GM18520 (cell line): ENCODE data around the gene KCNC3.

Experiments
- ATAC-seq: cut with Tn5 transposase; IDR thresholded peaks from one replicate; pipeline ENCODE4 v1.9.1; 2021; ENCODE audit not compliant: unreplicated experiment

The KCNC3 gene

GRCh38 chr19:50312967-50313811 is 16.0 kb downstream of the KCNC3 start:
- ATAC-seq: no peak

DNA sequence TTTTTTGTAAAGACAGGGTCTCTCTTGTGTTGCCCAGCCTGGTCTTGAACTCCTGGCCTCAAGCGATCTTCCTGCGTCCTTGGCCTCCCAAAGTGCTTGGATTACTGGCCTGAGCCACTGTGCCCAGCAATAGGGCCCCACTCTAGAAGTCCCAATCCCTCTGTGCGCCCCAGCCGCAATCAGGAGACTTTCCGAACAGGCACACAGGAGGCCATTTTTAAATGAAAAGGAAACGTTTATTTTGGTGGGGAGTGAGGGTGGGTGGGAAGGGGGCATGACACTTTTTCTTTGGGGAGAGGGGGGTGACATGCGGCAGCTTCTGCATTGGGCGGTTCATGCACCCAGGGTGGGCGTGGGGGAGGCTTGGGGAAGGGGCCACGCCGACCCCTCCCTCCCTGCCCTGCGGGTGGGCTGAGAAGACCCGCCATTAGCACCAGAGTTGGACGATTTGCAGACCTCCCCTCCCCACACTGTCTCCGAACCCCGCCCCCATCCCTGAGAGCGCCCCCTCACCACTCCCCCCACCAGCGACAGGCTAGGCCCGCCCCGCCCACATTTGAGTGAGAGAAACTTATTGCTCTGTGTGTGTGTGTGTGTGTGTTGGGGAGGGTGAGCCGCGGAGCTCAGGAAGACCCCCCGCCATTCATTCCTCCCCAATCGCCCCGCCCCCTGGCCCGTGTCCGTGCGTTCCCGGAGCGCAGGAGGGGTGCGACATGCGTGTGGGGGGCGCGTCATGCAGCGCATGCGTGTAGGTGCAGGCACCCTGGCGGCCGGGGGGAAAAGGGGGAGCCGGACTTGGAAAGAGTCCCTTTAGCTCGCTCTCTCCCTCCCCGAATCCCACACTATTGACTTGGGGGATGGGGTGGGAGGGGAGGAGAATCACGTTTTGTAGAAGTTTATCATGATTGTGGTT is 17.2 kb downstream of the KCNC3 start:
- ATAC-seq: no peak

DNA sequence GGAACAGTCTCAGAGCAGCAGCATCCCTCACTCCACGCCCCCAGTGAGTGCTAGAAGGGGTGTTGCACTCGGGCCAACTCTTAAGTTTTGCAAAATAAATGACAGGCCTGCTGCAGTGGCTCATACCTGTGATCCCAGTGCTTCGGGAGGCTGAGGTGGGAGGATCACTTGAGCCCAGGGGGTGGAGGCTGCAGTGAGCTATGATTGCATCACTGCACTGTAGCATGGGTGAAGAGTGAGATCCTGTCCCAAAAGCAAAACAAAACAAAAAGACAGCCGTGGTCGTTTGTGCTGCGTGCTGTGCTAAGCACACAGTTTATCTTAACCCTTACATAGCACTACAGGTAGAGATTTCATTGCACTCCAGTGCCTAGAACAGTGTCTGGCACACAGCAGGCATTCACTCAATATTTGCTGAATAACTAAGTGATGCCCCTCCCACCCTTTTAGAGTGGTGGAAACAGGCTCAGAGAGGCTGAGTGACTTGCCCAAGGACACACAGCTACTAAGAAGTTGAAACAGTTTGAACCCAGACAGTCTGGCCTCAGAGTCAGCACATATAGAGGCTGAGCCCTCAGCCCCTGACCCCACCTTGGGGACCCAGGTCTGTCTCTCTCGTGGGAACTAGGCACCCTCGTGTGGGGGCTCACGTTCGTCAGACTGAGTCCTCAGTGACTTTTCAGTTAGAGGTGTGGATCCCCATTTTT is 18.3 kb downstream of the KCNC3 start:
- ATAC-seq: no peak

DNA sequence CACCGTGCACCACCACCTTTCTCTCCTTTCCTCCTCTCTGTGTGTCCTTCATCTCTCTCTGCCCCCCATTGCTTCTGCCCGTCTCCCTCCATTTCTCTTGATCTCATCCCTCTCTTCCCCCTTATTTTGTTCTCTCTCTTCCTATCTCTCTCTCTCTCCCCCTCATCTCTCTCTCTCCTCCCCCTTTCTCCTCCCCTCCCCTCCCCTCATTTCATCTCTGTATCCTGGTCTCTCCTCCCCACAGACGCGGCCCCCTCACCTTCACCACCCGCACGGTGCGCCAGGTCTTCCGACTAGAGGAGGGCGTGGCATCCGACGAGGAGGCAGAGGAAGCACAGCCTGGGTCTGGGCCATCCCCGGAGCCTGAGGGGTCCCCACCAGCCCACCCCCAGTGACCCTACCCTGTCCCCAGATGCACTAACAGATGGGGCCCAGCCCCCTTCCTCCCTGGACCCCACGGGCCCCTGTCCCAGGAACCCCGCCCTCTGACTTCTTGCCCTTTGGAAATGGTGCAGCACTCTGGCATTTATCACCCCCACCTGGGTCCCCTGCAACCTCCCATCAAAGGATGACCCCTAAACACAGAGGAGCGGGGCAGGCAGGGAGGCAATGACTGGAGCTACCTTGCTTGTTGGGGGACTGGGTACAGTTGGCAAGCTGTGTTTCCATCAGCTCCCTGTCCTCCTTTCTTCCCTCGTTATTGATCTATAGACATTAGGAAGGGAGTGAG is 19.6 kb downstream of the KCNC3 start:
- no peak for ATAC-seq

GRCh38 chr19:50308991-50309390 is 20.2 kb downstream of the KCNC3 start:
- no peak for ATAC-seq

DNA sequence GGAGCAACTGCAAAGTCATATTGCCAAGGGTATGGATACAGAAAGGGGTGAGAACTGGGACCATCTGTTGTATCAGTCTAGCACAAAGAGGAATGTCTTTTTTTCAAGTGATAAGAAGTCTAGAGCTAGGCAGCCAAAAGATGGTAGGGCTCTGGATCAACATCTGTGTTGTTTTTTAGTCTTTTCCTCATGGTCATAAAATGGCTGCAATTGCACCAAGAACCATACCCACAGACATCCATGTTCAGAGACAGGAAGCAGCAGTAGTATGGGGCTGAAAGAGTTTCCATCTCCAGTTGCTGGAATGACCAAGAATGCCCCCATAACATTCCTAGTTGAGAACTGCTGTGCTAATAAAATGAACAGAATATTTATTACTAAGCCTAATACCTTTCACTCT is 25.6 kb downstream of the KCNC3 start:
- ATAC-seq: no peak

DNA sequence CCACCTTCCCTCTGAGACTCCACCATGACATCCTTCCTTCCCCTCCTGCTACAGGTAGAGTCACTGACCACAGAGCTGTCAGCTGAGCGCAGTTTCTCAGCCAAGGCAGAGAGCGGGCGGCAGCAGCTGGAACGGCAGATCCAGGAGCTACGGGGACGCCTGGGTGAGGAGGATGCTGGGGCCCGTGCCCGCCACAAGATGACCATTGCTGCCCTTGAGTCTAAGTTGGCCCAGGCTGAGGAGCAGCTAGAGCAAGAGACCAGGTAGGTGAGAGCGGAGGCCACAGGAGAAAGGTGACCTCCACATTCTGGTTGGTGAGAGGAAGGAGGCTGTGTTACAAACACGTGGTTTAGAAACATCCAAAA is 27.6 kb downstream of the KCNC3 start:
- no peak for ATAC-seq

- peak; percentile 73 for ATAC-seq
Measured at GRCh38 chr19:50300814-50301606, 28.2 kb downstream of the KCNC3 start.

- ATAC-seq: no peak
Measured at GRCh38 chr19:50300051-50300450, 29.1 kb downstream of the KCNC3 start.

- ATAC-seq: no peak
Measured at GRCh38 chr19:50293263-50294004, 35.7 kb downstream of the KCNC3 start.

- no peak for ATAC-seq
Measured at GRCh38 chr19:50292216-50292827, 36.9 kb downstream of the KCNC3 start.

DNA sequence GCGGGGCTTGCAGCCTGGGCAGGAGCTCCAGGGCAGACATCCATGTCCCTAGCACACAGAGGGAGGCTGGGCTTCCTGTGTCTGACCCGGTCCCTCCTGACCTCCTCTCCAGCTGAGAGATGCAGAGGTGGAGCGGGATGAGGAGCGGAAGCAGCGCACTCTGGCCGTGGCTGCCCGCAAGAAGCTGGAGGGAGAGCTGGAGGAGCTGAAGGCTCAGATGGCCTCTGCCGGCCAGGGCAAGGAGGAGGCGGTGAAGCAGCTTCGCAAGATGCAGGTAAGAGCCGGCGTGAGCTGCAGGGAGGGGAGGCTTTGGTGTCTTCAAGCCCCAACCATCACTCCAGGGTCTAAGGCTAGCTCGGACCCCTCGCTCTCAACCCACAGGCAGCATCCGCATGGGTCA is 38.4 kb downstream of the KCNC3 start:
- ATAC-seq: no peak

GRCh38 chr19:50290011-50290410 is 39.2 kb downstream of the KCNC3 start:
- ATAC-seq: no peak

GRCh38 chr19:50288954-50289353 is 40.2 kb downstream of the KCNC3 start:
- ATAC-seq: no peak

GRCh38 chr19:50287331-50287730 is 41.8 kb downstream of the KCNC3 start:
- ATAC-seq: no peak

DNA sequence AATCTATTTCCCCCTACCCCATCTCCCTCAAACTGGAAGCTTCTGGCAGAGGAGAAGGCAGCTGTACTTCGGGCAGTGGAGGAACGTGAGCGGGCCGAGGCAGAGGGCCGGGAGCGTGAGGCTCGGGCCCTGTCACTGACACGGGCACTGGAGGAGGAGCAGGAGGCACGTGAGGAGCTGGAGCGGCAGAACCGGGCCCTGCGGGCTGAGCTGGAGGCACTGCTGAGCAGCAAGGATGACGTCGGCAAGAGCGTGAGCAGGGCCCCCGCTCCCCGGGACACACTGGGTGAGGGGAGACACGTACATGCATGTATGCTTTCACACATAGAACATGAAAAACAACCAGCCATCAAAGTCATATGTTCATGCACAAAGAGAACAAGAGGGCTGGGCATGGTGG is 42.7 kb downstream of the KCNC3 start:
- no peak for ATAC-seq

- ATAC-seq: no peak
Measured at GRCh38 chr19:50285833-50286232, 43.3 kb downstream of the KCNC3 start.

- ATAC-seq: no peak
Measured at GRCh38 chr19:50281491-50281890, 47.7 kb downstream of the KCNC3 start.

GRCh38 chr19:50280983-50281382 is 48.2 kb downstream of the KCNC3 start:
- ATAC-seq: no peak
